Lower lobe of right lung (tissue), 2 donors: ENCODE data around the gene LINGO1. TPM values are rescaled to one million over a fixed set of nuclear protein-coding genes. Genes with fewer than 3 reads are reported as not detected.

Source experiments
- ATAC-seq, 2 donors: fragments of 200-7000 bp; cut with Tn5 transposase; one replicate each; pipeline ENCODE4 v1.9.1; 2020 to 2022; ENCODE audit warnings: mild to moderate bottlenecking in 2 of 2, moderate library complexity in 2 of 2
- DNase-seq: peaks from one replicate; pipeline ENCODE4 v3.0.0-alpha.2; 2020
- H3K27ac ChIP-seq: fragments of 200-600 bp; one replicate; pipeline ENCODE4 v1.8.0; 2022
- H3K27me3 ChIP-seq: fragments of 200-600 bp; one replicate; pipeline ENCODE4 v1.8.0; 2022; ENCODE audit warnings: low read depth
- H3K36me3 ChIP-seq: fragments of 200-600 bp; one replicate; pipeline ENCODE4 v1.8.0; 2022; ENCODE audit warnings: mild to moderate bottlenecking
- H3K4me1 ChIP-seq: fragments of 200-600 bp; one replicate; pipeline ENCODE4 v1.8.0; 2022
- H3K4me3 ChIP-seq: fragments of 200-600 bp; one replicate; pipeline ENCODE4 v1.8.0; 2022; ENCODE audit warnings: mild to moderate bottlenecking
- H3K9me3 ChIP-seq: fragments of 200-600 bp; one replicate; pipeline ENCODE4 v1.8.0; 2022
- CTCF ChIP-seq: fragments of 200-600 bp; IDR thresholded peaks from one replicate; pipeline ENCODE4 v1.8.0; 2022; ENCODE audit warnings: antibody characterized with exemption, mild to moderate bottlenecking
- intact Hi-C: fragments of 100-400 bp; cut with DNase I; formaldehyde crosslinking; loops from one replicate; pipeline ENCODE4 v1.11.0; 2022
- total RNA-seq: library from RNA; stranded (reverse); fragmentation: NEBNext Ultra II Directional; extraction: Animal tissue kit (Norgen Biotek cat#: 25700); gene quantifications from one replicate; pipeline ENCODE4 v1.2.1, GENCODE V29; 2021
- donor health status: DM: no; HTN: yes; CAD: no; lungs with severe emphysema.

The LINGO1 gene
- total RNA-seq, 1 donor from 2014 or later = 0.86 TPM

GRCh38 chr15:77603611-77604336 is 28.9 kb downstream of the LINGO1 start:
- Histone ChIP-seq H3K4me3 (no peak overlapping the region), H3K9me3 (no peaks in the 10 kb centered on the region), H3K27ac (no peak overlapping the region), H3K4me1 (no peaks in the 10 kb centered on the region), H3K36me3 (no peaks in the 10 kb centered on the region), H3K27me3 (peaks cover 9% of the 10 kb centered on the region)
- DNase-seq = no peak
- TF ChIP-seq CTCF = no peak
- intact Hi-C loops = no loop called here
- ATAC-seq = no peak

- Histone ChIP-seq H3K4me1 (no peaks in the 10 kb centered on the region), H3K4me3 (no peak overlapping the region), H3K27me3 (peaks cover 9% of the 10 kb centered on the region), H3K27ac (no peak overlapping the region), H3K36me3 (no peaks in the 10 kb centered on the region), H3K9me3 (no peaks in the 10 kb centered on the region)
- no peak for ATAC-seq
- intact Hi-C loops = no loop called here
- no peak for DNase-seq
- TF ChIP-seq CTCF = no peak
Measured at GRCh38 chr15:77602800-77603199, 29.9 kb downstream of the LINGO1 start.

GRCh38 chr15:77599899-77600298 is 32.8 kb downstream of the LINGO1 start:
- TF ChIP-seq CTCF = no peak
- intact Hi-C loops = no loop called here
- H3K4me1 ChIP-seq = no peaks in the 10 kb centered on the region
- no peak overlapping the region for H3K4me3 ChIP-seq
- ATAC-seq (peak in 1 of 2 donors; percentile 31), DNase-seq (no peak)
- no peaks in the 10 kb centered on the region for H3K9me3 ChIP-seq
- no peaks in the 10 kb centered on the region for H3K36me3 ChIP-seq
- no peaks in the 10 kb centered on the region for H3K27me3 ChIP-seq
- H3K27ac ChIP-seq = no peak overlapping the region

- H3K4me1 ChIP-seq = no peaks in the 10 kb centered on the region
- intact Hi-C loops = no loop called here
- TF ChIP-seq CTCF = no peak
- no peaks in the 10 kb centered on the region for H3K36me3 ChIP-seq
- DNase-seq = no peak
- no peak for ATAC-seq
- H3K9me3 ChIP-seq = no peaks in the 10 kb centered on the region
- H3K27me3 ChIP-seq = no peaks in the 10 kb centered on the region
- H3K4me3 ChIP-seq = no peak overlapping the region
- no peak overlapping the region for H3K27ac ChIP-seq
Measured at GRCh38 chr15:77599357-77599756, 33.4 kb downstream of the LINGO1 start.

GRCh38 chr15:77598644-77599043 is 34.1 kb downstream of the LINGO1 start:
- H3K4me1 ChIP-seq = no peaks in the 10 kb centered on the region
- no peak overlapping the region for H3K4me3 ChIP-seq
- H3K27me3 ChIP-seq = no peaks in the 10 kb centered on the region
- ATAC-seq = no peak
- no peaks in the 10 kb centered on the region for H3K36me3 ChIP-seq
- intact Hi-C loops = no loop called here
- TF ChIP-seq CTCF = no peak
- no peak overlapping the region for H3K27ac ChIP-seq
- DNase-seq = no peak
- no peaks in the 10 kb centered on the region for H3K9me3 ChIP-seq
